CD4-positive, alpha-beta T cell treated with Interleukin-10 for 1 hour (primary cell): ENCODE results near the gene CENPM.
A peak's percentile ranks its signal among the peaks of the same experiment; 100 is the strongest.

Source experiments
- DNase-seq: peaks from one replicate; pipeline ENCODE4 v3.0.0-alpha.2; 2020

The CENPM gene

DNA sequence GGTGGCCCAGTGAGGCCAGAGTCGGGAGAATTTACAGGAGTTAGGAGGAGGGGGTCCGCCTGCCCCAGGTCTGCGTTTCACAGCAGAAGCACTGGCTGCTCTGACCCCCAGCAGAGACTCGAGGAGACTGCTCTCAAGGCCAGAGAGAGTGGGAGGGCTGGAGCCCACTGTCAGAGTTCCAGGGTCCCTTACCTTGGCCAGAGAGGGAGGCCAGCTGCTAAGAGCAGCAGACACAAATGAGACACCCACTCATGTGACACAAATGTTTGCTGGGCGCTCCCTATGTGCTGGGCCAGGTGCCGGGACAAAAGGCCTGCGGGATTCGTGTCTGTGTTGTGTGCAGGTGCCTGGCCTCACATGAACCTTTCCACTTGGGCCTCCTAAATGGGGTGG is 17.5 kb downstream of the CENPM start:
- DNase-seq: no peak

DNA sequence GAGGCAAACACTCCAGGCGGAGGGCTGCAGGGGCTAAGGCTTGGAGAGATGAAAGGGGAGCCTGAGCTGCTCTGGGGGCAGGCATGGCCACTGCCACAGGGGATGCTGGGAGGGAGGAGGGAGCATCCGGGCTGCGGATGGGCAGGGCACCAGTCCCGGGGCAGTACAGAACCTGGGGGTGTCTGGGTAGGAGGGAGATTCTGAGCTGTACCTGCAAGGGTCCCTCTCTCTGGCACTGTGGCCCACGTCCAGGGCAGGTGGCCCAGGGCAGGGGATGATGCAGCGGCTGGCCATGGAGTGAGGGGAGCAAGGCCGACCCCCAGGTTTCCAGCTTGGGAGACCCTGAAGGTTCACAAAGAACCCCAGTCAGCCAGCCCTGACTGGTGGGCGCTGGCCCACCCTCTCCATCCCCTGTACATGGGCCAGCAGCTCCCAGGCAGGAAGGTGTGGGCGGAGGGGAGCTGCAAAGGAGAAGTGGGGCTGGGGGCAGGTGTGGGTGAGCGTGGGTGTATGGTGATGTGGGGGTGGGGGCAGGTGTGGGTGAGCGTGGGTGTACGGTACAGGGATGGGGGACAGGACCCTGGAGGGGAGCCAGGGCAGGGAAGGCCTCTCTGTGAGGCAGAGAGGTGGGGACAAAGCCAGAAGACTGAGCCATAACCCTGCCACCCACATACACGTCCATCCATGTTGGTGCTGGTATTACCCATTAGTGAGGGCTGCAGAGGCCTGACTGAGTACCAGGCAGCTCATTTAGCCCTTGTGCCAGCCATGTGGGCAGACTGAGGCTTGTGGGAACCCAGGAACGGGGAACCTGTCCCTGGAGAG is 18.1 kb downstream of the CENPM start:
- DNase-seq: no peak

- DNase-seq: no peak
These were observed 19.1 kb downstream of the CENPM start for GRCh38 chr22:41927813-41928212.

DNA sequence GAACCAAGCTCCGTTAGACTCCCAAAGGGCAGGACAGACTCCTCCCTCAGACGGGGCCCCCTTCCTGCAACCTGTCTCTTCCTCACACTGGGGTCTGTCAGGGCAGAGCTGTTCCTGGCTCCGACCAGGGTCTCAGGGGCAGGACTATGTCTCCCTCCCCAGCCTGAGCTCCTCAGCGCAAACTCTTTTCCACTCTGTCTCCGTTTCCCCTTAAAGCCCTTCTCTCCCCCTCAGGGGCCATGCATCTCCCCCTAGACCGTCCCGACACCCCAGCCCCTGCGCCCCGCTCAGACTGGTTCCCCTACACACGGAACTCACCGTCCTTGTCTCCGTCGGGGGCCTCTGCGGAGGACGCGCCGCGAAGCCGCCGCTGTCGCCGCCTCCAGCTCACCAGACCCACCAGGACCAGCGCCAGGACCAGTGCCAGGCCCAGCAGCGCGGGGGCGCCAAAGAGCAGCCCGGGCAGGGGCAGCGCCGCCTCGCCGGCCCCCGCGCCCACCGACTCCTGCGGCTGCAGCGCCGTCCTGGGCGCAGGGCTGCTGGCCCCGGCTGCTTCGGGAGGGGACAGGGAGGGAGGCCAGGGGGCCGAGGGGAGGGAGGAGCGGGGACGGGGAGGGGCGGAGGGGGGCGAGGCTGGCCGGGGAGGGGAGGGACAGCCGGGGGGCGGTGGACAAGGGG is 21.0 kb downstream of the CENPM start:
- peak; percentile 81 for DNase-seq

- DNase-seq: no peak
These were observed 23.2 kb downstream of the CENPM start for GRCh38 chr22:41923595-41924276.

GRCh38 chr22:41922940-41923594 is 23.9 kb downstream of the CENPM start:
- DNase-seq: no peak

- DNase-seq: no peak
These were observed 24.6 kb downstream of the CENPM start for GRCh38 chr22:41922328-41922727.

- DNase-seq: no peak
These were observed 26.5 kb downstream of the CENPM start for GRCh38 chr22:41920271-41920976.

DNA sequence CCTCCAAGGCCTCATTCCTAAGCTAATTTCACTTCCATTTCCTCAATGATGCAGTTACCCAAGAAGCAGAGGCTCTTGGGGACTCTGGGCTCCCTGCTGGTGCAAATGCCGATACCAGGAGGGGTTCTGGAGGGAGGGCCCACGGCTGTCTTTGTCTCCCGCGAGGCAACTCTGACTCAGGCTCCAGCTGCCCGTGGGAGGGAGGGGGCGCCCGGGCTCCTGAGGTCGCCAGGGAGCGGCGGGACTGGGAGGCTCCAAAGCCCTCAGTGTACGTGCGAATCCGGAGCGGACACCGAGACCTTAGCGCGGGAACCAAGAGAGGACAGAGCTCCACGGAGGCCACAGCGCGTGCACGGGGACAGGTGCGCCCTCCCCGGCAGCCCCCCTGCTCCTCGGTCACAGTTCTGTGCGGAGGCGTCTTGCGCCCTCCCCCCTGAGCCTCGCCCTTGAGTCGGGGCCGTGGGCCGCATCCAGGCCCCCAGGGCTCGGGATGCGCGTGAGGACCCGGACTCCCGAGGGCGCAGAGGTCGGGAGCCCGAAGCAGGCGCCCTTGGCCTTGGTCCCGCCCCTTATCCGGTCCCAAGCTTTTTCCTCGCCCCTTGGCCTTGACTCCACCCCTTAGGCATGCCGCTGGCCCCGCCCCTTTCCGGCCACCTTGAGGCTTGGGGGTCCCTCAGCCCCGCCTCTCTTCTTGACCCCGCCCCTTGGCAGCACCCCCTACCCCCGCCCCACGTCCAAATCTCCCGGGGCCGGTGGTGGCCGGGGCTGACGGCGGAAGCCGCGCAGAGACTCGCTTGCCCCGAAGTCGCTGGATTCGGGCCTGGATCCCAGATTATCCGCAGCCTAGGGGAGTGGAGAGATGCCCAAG is 27.4 kb downstream of the CENPM start:
- peak; percentile 52 for DNase-seq

DNA sequence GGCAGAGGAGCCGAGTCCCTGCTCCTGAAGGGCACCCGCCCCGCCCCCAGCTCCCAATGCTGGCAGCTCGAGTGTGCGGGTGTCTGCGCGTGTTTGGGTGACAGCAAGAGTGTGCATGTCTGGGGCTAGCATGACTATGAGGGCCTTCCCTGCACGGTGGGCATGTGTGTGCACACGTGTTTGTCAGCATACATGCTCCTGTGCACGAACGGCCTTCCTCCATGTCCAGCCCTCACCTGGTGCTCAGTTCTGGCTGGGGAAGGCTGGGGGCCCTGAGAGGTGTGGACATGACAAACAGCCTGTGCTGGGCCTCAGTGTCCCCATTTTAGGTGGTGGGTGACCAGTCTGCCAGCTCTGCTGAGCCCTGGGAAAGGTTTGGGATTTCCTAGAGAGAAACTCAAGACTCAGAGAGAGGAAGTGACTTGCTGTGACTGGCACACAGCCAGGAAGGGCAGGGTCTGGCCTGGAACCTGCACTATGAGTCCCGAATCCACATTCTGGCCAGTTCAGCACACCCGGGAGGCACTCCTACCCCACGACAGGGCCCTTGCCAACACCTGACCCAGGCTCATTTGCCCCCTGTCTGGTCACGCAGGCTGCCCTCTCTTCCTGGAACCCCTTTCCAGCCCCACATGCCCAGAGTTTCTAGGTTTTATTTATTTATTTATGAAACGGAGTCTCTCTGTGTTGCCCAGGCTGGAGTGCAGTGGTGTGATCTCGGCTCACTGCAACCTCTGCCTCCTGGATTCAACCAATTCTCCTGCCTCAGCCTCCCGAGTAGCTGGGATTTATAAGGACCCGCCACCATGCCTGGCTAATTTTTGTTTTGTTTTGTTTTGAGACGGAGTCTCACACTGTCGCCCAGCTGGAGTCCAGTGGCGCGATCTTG is 28.8 kb downstream of the CENPM start:
- no peak for DNase-seq

GRCh38 chr22:41917375-41917902 is 29.5 kb downstream of the CENPM start:
- DNase-seq: no peak

GRCh38 chr22:41916745-41917358 is 30.1 kb downstream of the CENPM start:
- no peak for DNase-seq

DNA sequence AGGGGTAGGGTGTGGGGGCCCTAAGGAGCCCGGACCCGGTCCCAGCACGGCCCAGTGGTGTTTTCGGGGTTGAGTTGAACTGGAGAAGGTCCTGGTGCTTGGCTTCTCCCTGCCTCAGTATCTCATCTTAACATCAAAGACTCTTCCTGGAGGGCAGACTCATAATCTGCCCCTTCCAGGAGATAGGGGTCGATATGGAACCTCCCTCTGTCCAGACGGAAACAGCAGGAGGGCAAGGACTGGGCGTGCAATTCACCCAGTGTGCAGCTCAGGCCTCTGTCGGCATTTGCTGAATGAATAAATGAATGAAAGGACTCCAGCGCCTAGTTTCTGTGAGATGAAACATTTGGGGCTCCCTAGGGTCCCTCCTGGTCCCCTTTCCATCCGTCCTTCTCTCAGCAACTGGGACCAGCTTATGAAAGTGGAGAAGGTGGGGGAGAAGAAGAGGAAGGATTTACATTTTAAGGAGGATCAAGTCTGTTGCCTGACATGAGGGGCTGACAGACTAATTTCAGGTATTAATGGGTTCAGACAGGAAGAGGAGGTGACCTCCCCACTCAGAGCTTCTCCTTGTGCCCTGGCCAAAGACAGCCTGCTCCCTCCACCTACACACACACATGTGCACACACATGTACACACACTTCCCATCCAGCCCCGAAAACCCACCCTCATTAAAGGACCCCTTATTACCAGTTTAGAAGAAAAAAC is 31.0 kb downstream of the CENPM start:
- no peak for DNase-seq

- DNase-seq: peak; percentile 65
These were observed 31.7 kb downstream of the CENPM start, which contains the start of gene SHISA8 for GRCh38 chr22:41915035-41915785. Gene SHISA8 (minus strand): TSS chr22:41915074. CDS start chr22:41914667, 407 bp downstream.

DNA sequence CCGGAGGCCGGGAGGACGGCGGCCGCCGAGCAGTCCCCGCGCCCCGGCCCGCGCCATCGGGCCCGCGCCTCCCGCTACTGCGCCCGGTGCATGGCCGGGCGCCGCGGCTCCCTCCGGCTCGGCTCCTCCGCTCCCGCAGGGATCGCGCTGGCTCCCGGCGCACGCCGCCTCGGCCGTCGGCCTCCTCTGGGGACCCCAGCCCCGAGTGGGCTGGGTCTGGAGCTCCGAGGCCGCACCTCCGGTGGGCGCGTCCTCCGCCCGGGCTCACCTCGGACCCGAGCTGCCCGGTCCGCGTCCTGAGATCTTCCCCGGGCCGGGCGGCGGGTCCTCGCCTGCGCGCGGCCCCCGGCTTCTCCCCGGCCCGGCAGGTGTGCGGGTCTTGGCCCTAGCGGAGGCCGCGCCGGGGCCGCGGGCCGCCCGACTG is 32.3 kb downstream of the CENPM start:
- no peak for DNase-seq

DNA sequence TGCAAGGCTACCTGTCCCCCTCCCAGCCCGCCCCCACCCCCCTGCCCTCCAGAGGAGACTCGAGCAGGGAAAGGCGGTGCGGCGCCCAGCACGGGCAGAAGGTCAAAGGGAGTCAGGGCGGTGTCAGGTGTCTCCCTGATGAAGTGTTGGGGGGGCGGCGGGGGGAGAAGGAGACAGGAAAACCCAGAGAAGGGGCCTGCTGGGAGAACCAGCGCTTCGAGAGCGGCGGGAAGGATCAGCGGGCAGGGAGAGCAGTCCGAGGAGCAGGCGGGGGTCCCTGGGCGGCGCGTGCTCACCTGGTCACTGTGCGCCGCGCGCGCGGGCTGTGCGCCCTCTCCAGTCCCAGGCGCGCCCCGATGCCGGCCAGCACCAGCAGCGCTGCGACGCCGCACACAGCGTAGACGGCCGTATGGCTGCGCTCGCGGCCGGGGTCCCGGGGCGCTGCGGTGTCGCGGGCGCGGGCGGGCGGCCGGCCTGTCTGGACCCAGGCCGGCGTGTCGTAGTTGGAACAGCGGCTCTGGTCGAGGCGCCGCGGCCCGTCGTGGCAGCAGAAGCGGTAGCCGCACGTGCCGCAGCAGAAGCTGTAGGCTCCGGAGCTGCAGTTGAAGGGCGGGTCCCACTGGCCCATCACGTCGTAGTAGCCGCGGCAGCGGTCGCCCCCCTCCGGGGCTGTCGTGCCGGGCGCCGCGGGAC is 33.0 kb downstream of the CENPM start:
- DNase-seq: no peak

DNA sequence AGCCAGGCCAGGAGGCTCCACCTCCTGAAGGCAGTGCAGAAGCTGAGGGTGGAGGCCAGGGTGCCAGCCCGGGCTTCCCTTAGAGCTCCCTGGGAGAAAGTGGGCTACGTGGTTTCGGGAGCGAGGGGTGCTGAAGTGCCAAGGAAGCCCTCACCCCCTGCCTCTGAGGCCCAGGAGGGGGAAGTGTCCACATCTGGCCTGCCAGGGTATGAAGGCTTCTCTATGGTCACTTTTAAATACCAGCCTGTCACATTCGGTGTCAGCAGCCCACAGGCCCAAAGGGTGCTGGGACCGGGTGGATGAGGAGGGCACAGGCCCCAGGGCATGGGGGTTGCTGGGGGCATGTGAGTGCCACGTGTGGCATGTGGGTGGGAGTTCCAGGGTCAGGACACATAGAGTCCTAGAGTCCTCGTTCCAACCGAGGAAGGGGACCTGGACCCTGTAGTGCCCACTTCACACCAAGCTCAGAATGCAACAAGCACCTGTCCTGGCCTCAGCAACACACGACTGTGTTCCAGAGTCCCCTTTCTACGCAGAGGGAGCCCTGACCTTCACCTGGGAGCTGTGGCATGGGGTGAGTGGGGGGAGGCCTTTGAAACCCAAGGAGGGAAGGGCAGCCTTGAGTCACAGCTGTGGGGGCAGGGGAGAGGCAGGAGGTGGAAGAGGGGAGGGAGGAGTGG is 33.8 kb downstream of the CENPM start:
- no peak for DNase-seq
